NCI-H748 (cell line): Measurements from ENCODE around the gene RASA3.
A peak's percentile ranks its signal among the peaks of the same experiment; 100 is the strongest.

ENCODE experiments used
- DNase-seq: peaks from one replicate; lab custom pipeline; 2025; ENCODE audit not compliant: unreplicated experiment; lab: John Stamatoyannopoulos, UW

The RASA3 gene

DNA sequence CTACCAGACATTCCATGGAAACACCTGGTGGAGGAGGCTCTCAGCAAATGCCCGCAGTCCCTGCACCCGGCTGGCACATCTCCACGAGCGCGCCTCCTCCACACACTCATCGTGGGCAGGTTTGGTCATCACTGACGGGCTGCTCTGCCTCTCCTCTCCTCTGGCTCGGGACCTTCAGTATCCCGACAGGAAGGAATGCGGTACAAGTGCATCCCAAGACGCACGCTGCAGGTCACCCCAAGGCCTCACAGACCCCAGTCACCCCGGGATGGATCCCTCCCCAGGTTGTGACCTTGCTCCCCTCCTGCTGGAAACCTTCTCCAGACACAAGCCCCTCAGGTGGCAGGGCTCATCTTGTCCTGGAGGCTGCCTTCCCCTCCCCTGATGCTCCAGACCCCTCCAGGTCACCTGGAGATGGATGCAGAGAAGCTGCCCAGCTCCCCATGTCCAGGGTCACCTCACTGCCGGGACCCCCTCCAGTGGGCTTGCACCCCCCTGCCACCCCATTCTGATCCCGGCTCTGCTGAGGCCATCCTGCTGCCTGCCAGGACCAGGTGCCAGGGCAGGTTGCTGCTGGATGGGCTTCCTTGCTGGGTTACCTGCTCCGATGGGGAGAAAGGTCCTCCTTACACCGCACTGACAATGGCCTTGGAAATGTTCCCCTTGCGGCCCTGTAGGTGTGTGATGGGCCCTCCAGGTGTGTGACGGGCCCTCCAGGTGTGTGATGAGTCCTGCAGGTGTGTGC is 188.4 kb downstream of the RASA3 start:
- DNase-seq: no peak

DNA sequence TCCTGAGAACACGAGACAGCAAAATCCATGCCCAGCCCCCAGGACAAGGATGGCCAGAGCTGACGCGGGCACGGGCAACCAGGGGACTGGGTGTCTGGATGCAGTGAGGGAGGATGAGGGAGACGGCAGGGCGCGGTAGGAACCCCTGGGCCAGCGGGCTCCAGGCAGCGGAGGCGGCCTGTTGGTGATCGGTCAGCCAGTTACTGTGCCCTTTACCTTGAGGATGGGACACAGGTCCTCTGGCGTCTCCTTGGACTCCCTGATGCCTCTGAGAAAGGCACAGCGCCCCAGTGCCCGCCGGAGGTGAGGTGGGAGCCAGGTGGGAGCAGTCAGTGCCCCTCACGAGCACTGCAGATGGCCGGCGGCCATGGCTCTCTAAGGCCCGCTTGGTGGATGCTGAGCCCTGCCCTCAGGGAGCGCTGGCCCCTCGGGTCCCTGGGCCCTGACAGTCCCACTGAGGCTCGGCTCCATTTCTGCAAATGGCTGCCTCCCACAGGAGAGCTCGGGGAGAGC is 189.8 kb downstream of the RASA3 start:
- no peak for DNase-seq

DNA sequence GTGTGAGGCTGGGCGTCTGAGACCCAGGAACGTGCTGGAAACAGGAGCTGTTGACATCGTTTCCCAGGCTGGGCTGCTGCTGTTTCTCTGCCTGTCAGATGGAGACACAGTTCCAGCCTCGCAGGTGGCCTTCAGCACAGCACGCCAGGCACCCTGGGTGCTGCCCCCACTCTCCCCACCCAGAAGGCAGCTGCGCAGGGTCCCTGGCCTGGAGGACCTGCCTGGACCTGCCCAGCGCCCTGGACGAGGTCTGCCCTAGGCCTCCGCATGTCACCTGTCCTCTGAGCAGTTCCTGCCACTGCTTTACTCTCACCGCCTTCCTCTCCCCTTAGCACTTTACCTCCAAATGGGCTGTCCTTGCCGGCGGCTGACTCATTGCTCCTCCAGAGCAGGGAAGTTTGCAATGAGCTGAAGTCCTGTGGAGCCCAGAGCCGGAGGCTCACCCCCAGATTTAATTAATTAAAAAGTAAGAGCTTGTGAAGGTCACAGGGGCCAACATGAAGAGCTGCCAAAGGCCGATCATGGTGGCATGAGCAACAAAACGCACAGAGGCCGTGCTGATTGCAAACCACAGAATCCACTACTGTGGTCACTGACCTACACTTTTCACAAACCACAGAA is 190.7 kb downstream of the RASA3 start:
- no peak for DNase-seq

DNA sequence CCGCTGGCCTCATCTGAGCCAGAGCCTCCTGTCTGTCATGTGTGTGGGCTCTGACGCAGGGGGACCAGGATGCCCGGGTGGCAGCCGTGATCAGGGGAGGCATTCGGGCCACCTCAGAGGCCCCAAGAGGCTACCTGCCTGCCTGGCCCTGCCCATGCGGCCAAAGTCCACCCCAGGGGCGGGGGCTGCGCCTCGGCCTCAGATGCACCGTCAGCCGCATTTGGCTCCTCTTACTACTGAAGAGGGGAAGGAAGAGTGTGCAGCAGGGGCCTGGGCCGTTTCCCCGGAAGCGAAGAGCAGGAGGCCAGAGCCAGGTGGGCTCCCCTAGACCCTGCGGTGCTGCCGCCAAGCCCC is 192.5 kb downstream of the RASA3 start:
- DNase-seq: no peak

DNA sequence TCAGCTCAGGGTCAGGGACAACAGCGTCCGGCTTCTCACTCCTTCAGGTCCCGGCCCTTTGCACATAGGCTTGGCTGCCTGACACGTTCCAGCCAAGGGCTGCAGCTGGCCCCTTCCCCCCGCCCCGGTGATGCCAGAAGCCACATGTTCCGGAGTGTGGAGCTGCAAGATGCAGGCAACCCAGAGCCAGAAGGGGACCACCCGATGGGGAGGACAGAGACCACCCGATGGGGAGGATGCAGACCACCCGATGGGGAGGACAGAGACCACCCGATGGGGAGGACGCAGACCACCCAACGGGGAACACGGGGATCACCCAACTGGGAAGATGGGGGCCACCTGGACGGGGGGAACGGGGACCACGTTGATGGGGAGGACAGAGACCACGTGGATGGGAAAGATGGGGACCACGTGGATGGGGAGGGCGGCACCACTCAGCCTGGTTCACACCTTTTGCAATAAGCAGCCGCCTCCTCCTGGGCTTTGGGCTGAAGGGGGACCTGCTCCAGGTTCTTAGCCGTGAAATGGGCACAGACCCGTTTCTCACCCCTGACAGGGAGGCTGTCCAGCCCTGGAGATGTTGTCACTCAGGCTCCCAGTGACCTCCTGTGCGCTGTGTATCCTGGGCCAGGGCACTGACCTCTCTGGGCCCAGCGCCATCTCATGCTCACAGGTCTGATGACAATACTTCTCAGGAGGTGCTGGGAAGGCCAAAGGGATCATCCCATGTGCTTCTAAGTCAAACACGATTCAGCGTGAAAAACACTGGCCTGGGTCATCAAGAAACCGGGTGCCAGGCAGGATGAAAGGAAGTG is 193.1 kb downstream of the RASA3 start:
- DNase-seq: no peak

DNA sequence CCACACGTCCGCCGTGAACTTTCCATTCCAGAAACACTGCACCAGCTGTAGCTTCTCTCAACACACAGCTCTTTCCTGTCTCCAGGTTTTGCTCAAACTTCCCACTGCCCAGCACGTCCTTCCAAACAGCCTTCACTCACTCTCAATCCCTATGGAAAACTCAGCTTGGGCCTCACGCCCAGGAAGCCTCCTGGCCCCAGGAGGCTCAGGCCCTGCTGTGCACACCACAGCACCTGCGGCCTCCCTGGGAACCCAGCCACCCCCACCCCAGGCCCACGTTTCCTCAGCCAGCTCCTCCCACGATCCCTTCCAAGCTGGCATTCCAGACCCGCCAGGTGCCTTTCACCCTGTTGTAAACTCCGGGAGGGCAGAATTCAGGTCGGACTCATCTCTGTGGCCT is 193.7 kb downstream of the RASA3 start:
- DNase-seq: no peak

DNA sequence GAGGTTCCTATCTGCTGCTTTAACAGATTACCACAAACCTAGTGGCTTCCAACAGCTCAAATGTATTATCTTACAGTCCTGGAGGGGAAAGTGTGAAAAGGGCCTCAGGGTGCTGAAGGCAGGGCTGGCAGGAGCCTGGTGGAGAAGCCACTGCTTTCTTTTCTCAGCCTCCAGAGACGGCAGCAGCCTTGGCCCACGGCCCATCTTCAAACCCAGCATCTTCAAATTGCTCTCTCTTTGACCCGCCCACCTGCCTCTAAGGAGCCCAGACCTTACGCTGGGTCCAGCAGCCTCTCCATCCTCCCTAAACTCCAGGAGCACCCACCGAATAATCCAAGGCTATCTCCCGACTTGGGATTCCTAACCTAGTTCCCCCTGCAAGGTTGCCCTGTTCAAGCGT is 194.2 kb downstream of the RASA3 start:
- no peak for DNase-seq

DNA sequence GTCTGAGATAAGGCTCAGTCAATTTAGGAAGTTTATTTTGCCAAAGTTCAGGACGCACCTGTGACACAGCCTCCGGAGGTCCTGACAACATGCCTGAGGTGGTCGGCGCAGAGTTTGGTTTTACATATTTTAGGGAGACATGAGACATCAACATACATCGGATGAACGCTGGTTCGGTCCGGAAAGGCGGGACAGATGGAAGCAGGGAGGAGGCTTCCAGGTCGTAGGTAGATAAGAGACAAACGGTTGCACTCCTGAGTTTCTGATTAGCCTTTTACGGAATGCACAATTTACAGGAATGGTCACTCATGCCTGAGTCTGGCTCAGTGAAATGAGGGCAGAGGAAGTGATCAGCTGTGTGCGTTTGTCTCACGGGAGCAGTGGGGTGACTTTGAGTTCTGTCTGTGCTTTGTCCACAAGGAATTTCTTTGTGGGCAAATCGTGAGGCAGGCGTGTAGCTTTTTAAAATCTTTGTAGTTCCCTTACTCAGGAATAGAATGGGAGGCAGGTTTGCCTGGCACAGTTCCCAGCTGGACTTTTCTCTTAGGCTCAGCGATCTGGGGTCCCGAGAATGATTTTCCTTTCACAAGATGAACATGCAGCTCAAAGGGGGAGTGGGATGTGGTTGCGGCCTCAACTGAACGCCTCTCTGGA is 194.8 kb downstream of the RASA3 start:
- no peak for DNase-seq

DNA sequence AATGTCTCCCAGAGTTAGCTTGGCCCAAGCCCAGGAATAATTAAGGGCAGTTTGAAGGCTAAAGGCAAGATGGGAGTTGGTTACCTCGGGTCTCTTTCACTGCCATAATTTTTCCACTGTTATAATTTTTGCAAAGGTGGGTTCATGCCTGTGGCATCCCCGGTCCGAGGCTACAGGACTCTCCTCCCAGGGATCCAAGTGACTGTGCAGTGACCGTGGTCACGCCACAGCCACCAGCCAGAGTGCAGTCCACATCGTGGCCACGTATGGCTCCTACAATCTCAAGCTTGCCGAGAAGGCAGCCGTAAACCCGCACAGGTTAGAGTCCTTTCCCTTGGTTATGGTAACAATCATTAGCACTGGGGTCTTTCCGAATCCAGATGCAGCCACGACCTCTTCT is 195.3 kb downstream of the RASA3 start:
- no peak for DNase-seq

DNA sequence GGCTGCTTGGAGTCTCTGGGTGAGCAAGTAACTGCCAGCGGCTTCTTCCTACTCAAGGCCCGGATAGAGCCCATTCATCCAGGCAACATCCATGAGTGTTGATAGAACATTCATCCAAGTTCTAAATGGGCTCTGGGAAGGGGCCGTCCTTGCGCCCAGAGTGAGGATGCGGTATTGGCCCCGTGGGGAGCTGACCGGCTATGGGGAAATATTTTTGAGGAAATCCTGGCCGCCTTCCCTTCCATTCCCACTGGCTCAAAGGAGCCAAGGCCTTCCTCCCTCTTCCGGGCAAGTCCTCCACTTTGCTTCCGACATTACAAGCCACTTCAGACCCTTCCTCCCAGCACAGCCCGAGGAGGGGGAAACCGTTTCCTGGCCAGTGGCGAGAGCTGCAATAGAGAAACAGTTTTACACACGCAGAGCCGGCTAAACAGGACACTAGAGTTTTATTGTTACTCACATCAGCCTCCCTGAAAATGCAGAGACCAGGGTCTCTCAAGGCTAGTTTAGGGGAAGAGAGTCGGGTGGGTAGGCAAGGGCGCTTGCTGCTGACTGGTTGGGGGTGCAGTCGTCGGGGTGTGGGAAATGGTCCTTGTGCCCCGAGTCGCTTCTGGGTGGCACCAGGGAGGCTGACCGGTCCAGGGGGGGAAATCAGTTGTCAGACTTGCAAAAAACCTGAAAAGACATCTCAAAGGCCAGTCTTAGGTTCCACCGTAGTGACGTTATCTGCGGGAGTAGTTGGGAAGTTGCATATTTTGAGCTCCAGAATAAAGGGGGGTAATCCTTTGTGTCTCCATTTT is 196.1 kb downstream of the RASA3 start:
- no peak for DNase-seq

DNA sequence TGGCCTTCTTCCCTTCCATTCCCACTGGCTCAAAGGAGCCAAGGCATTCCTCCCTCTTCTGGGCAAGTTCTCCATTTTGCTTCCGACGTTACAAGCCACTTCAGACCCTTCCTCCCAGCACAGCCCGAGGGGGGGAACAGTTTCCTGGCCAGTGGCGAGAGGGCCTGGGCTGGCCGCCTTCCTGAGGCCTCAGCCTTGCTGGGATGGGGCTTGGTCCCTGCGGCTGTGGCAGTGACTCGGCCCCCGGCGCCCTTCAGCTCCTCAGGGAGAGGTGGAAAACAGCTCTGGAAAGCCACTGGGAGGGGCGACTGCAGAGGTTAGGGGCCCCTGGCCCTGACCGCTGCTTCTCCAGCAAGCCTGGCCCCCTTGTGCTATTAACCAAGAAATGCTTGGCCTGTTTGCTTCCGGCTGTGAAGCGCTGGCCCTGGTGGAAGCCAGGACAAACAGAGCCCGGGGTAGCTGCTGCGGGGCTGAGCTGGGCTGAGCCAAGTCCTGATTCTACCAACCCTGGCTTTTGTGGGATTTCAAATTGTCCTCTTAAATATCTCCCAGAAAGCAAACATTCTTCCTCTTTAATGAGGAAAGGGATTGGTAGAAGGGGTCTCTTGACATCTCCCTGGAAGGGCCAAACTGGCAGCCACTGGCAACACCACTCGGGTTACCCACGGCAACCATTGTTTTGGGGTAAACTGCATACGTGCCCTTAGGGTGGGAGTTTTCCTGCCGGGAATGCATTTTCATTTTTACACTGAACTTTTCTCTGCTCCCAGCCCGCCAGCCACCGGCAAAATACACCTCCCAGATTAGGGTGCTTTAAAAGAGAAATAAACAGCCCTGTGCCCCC is 197.2 kb downstream of the RASA3 start:
- peak; percentile 88 for DNase-seq

DNA sequence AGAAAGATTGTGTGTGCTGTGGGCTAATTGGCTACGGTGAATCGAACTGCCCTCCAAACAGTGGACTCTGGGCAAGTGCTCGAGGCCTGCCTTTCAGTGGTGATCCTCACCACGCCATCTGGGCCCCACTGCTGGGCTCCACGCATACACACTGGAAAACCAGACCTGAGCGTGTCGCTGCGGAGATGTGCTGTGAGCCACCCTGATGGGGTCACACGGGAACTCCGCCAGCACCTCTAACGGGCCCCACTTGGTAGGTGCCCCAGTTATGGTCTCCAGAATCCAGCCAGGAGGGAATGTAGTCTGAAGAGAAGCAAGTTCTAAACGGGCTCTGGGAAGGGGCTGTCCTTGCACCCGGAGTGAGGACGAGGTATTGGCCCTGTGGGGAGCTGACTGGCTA is 197.8 kb downstream of the RASA3 start:
- DNase-seq: no peak

DNA sequence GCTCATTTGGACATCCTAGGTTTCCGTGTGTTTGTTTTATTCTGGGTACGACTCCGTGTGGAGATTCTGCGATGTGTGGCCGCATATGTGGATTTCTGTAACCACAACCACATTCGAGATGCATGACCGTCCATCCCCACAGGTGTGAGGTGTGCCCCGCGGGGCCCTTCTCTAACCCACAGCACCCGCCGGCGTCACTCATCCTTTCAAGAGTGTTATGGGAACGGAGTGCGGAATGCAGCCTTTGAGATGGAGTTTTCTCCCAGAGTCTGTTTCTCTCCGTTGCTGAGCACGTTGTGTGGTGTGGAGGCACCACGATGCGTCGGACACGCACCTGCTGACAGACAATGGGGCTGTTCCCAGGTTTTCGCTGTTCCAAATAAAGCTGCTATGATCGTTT is 198.5 kb downstream of the RASA3 start:
- no peak for DNase-seq

DNA sequence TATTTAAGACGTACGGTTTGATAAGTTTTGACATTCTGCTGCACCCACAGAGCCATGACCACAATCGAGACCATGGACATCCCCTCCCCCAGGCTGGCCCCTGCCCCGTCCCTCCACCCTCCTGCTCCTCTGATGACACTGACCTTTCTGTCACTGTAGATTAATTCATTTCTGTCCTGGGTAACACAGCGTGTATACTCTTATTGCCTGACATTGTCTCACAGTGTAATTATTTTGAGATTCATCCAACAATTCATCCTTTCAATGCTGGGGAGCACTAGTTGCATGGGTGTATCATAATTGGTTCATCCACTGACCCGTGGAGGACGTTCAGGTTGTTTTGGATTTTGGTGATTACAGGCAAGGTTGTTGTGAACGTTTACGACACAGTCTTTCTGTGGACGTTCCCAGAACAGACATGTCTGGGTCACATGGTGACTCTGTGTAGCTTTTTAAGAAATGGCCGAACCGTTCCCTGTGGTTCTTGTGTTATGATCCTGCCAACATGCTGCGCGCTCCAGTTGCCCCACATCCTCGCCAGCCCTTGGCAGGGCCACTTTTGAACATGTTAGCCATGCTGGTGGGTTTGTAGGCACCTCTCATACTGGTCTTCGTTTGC is 200.5 kb downstream of the RASA3 start:
- DNase-seq: no peak

DNA sequence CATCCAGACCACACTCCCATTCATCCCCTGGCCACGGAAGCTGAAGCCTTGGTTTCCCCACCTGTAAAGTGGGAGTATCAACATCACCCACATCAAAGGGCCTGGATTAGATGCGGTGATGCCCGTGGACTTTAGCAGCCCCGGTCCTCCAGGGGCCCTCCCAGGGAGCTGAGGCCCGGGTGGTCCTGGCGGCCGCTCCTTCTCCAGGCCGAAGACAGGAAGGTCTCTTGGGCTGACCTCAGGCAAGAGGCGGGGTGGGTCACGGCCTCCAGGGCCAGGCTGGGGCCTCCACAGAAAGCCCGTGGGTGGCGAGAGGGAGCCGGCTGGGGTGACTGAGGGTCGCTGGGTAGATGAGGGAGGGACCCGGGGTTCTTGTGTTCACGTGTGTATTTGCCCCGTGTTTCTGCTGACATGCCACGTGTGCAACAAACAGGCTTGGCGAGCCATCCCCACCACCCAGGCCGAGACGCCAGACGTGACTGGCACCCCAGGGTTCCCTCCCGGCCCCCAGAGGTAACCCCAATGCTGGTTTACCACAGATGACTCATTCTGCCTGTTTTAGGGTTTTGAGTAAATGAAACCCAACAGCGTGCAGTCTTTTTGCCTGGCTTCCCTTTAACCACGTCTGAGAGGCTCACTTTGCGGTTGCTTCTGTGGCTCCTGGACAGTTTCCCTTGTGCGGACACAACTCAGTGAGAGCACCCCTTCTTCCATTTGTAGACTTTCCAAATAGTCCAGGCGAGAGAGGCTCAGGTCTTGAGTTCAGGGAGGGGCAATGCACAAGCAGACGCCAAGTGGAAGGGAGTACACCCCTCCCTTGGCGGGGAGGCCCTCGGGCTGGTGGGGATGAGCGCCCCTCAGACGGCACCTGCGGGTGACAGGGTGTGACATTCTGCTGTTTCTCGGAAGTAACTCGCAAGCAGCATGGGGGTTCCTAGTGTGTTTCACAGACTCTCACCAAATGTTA is 201.5 kb downstream of the RASA3 start:
- DNase-seq: no peak

DNA sequence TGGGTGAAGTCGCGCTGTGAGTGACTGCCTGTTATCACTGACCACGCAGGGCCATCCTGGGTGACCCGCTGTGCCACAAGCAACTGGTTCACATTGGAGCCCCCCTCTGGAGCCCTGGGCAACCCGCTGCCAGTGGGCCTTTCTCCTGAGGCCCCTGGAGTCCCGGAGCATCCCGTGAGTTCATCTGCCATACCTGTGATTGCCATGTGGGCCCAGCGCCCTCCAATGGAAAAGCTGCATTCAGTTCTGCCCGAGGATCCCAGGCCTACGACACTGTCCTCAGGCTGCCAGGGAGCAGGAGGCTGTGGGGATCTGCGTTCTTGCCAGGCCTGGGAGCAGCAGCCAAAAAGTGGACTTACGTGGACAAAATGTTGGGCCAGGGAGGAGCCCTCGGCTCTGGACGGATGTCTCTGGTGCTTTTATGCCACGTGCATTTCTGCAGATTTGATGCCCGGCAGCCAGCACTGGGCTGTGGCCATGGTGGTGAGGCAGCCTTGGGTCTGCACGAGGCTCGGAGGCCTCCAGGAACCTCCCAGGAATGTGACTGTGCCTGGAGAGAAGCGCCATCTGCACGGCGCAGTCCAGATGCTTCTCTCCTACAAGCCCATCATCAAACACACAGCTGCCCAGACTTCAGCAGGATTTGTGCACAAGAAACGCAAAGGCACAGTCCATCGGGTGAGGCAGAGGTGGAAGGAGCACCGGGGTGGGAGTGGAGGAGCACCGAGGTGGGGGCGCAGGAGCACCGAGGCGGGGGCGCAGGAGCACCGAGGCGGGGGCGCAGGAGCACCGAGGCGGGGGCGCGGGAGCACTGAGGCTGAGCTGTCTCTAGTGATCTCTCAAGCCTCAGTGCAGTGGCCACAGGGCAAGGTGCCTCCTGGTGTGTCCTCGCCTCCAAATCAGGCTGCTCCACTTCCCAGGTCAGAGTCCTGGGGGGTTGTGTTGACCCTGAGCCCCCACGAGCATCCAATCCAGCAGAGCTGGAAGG is 202.5 kb downstream of the RASA3 start:
- DNase-seq: no peak
